HepG2 (cell line): ENCODE measurements around the gene ANKRD11. TPM values are rescaled to one million over a fixed set of nuclear protein-coding genes. Genes with fewer than 3 reads are reported as not detected.

Experiments used
- ETV5 ChIP-seq: IDR thresholded peaks from 2 replicates; pipeline ENCODE4 v1.6.1; 2018; ENCODE audit warnings: missing biosample characterization, missing genetic modification reagents, inconsistent platforms, borderline replicate concordance
- FOXP1 ChIP-seq, 2 experiments: fragments of 450-650 bp in 1 of 2; IDR thresholded peaks; 2 replicates each; pipeline ENCODE4 v1.6.1; 2017 to 2018; ENCODE audit warnings: antibody characterized with exemption in 1 of 2
- KMT2B ChIP-seq: IDR thresholded peaks from 2 replicates; pipeline ENCODE4 v1.6.1; 2016; ENCODE audit warnings: missing genetic modification reagents, missing compliant biosample characterization
- ONECUT2 ChIP-seq: sonication (generic); formaldehyde crosslinking; IDR thresholded peaks from 2 replicates; pipeline ENCODE4 v1.4.0; 2020; ENCODE audit warnings: missing genetic modification reagents
- ZFYVE20 ChIP-seq: sonication (generic); formaldehyde crosslinking; IDR thresholded peaks from 2 replicates; pipeline ENCODE4 v1.8.0; 2023; ENCODE audit warnings: low read depth, mild to moderate bottlenecking, moderate library complexity, missing genetic modification reagents, borderline replicate concordance
- ZNF121 ChIP-seq: sonication (generic); formaldehyde crosslinking; IDR thresholded peaks from 2 replicates; pipeline ENCODE4 v1.5.0; 2020; ENCODE audit warnings: mild to moderate bottlenecking, missing genetic modification reagents
- ZNF605 ChIP-seq: sonication (generic); formaldehyde crosslinking; IDR thresholded peaks from 2 replicates; pipeline ENCODE4 v1.8.0; 2022; ENCODE audit warnings: mild to moderate bottlenecking, missing genetic modification reagents
- polyA plus RNA-seq, 8 experiments: library from polyadenylated mRNA; depleted of rRNA in 3 of 8; stranded (reverse) in 7 of 8; unstranded in 1 of 8; fragments of >200 nt; fragmentation: Illumina TruSeq in 4 of 8; extraction: Trizol in 4 of 8; gene quantifications; 2 replicates each; pipeline versions ENCODE4 v1.2.1 to v1.2.3, GENCODE V29; 2011 to 2016; ENCODE audit warnings: low read depth in 4 of 8, missing spikeins in 1 of 8, mixed read lengths in 1 of 8; ENCODE audit not compliant: insufficient read depth in 1 of 8
- total RNA-seq, 5 experiments: library from RNA; depleted of rRNA; stranded (reverse); fragments of >200 nt; fragmentation: Illumina TruSeq; extraction: Trizol; gene quantifications; 2 replicates each; pipeline ENCODE4 v1.2.3, GENCODE V29; 2016; ENCODE audit warnings: low read depth in 1 of 5
- TF ChIP-seq, protein P1 (sequence below): sonication (generic); formaldehyde crosslinking; IDR thresholded peaks from 2 replicates; pipeline ENCODE4 v1.5.1; 2020; ENCODE audit warnings: mild to moderate bottlenecking, missing genetic modification reagents
- TF ChIP-seq, protein P2 (sequence below): sonication (generic); formaldehyde crosslinking; conservative IDR thresholded peaks from 2 replicates; pipeline ENCODE4 v1.8.1; 2023; ENCODE audit warnings: missing genetic modification reagents
- TF ChIP-seq, protein P3 (sequence below): sonication (generic); formaldehyde crosslinking; conservative IDR thresholded peaks from 2 replicates; pipeline ENCODE4 v1.4.0; 2020; ENCODE audit warnings: missing genetic modification reagents
- TF ChIP-seq, protein P4 (sequence below): sonication (generic); formaldehyde crosslinking; IDR thresholded peaks from 2 replicates; pipeline ENCODE4 v1.5.0; 2020; ENCODE audit warnings: mild to moderate bottlenecking, missing genetic modification reagents, moderate library complexity

Gene ANKRD11
- total and polyA plus RNA-seq, 2 of the 13 experiments (the other 11 are each of a cell fraction or from before 2014, with no cell fraction given), result 21.4 to 38.4 TPM

DNA sequence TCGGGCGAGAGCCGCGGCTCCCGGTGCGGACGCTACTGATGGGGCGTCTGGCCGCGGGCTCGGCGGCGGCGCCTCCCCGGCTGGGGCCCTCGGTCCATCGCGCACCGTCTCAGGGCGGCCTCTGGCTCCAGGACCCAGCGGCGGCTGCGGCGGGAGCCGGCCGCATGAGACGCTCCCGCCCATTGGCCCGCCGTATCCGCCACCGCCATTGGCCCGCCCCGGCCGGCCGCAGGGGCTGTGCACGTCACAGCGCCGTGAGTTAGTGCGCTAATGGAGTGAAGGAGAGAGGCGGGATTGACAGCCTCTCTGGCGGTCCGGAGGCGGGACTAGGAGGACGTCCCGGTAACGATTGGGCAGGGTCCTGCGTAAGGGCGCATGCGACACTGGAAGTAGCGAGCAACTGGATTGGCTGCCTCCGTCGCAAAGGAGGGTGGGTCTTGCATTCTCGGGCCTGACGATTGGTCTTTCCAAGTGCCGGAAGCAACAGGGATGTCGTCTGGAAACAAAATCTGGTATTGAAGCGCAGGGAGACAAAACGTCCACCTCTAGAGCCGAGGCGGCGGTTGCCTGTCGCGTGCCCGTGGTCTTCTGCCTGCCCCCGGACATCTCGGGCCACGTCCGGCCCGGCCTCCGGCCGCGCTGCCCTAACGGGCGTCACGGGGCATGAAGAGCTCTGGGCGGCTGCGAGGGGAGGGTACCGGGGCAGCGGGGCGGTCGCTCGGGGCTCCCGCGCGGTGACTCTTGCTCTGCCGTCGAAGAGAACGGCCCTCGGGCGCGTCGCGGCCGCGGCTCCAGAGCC, at the start of gene ANKRD11 (continued):
- TF ChIP-seq, protein P1, sequence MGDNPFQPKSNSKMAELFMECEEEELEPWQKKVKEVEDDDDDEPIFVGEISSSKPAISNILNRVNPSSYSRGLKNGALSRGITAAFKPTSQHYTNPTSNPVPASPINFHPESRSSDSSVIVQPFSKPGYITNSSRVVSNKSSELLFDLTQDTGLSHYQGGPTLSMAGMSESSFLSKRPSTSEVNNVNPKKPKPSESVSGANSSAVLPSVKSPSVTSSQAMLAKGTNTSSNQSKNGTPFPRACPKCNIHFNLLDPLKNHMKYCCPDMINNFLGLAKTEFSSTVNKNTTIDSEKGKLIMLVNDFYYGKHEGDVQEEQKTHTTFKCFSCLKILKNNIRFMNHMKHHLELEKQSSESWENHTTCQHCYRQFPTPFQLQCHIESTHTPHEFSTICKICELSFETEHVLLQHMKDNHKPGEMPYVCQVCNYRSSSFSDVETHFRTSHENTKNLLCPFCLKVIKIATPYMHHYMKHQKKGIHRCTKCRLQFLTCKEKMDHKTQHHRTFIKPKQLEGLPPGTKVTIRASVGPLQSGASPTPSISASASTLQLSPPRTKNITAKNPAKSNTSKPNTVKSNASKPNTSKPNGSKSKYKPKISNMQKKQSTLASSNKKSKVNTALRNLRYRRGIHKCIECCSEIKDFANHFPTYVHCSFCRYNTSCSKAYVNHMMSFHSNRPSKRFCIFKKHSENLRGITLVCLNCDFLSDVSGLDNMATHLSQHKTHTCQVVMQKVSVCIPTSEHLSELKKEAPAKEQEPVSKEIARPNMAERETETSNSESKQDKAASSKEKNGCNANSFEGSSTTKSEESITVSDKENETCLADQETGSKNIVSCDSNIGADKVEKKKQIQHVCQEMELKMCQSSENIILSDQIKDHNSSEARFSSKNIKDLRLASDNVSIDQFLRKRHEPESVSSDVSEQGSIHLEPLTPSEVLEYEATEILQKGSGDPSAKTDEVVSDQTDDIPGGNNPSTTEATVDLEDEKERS, result peak; percentile 45; the same call in 1 of the 2 replicates
- 0 out of 2 replicates have a peak, but pooled peaks have one; percentile 12 for TF ChIP-seq ETV5 (CRISPR knock-in tag)
- 0 out of 2 replicates have a peak, but pooled peaks have one; percentile 45 for TF ChIP-seq ONECUT2 (CRISPR knock-in tag)
- no peak for TF ChIP-seq ZNF121
- TF ChIP-seq, protein P2, sequence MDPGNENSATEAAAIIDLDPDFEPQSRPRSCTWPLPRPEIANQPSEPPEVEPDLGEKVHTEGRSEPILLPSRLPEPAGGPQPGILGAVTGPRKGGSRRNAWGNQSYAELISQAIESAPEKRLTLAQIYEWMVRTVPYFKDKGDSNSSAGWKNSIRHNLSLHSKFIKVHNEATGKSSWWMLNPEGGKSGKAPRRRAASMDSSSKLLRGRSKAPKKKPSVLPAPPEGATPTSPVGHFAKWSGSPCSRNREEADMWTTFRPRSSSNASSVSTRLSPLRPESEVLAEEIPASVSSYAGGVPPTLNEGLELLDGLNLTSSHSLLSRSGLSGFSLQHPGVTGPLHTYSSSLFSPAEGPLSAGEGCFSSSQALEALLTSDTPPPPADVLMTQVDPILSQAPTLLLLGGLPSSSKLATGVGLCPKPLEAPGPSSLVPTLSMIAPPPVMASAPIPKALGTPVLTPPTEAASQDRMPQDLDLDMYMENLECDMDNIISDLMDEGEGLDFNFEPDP (CRISPR knock-in tag), result no peak
- no peak for TF ChIP-seq FOXP1 (IDR thresholded peaks at IDR 0.05)
- TF ChIP-seq FOXP1 (CRISPR knock-in tag; IDR thresholded peaks at IDR 0.05), result no peak
- TF ChIP-seq ZNF605, result no peak
- TF ChIP-seq, protein P3, sequence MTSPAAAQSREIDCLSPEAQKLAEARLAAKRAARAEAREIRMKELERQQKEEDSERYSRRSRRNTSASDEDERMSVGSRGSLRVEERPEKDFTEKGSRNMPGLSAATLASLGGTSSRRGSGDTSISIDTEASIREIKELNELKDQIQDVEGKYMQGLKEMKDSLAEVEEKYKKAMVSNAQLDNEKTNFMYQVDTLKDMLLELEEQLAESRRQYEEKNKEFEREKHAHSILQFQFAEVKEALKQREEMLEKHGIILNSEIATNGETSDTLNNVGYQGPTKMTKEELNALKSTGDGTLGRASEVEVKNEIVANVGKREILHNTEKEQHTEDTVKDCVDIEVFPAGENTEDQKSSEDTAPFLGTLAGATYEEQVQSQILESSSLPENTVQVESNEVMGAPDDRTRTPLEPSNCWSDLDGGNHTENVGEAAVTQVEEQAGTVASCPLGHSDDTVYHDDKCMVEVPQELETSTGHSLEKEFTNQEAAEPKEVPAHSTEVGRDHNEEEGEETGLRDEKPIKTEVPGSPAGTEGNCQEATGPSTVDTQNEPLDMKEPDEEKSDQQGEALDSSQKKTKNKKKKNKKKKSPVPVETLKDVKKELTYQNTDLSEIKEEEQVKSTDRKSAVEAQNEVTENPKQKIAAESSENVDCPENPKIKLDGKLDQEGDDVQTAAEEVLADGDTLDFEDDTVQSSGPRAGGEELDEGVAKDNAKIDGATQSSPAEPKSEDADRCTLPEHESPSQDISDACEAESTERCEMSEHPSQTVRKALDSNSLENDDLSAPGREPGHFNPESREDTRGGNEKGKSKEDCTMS (CRISPR knock-in tag), result no peak
- peak; percentile 76; the same call in 1 of the 2 replicates for TF ChIP-seq KMT2B (CRISPR knock-in tag)
- TF ChIP-seq, protein P4, sequence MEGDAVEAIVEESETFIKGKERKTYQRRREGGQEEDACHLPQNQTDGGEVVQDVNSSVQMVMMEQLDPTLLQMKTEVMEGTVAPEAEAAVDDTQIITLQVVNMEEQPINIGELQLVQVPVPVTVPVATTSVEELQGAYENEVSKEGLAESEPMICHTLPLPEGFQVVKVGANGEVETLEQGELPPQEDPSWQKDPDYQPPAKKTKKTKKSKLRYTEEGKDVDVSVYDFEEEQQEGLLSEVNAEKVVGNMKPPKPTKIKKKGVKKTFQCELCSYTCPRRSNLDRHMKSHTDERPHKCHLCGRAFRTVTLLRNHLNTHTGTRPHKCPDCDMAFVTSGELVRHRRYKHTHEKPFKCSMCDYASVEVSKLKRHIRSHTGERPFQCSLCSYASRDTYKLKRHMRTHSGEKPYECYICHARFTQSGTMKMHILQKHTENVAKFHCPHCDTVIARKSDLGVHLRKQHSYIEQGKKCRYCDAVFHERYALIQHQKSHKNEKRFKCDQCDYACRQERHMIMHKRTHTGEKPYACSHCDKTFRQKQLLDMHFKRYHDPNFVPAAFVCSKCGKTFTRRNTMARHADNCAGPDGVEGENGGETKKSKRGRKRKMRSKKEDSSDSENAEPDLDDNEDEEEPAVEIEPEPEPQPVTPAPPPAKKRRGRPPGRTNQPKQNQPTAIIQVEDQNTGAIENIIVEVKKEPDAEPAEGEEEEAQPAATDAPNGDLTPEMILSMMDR, result no peak; the same call in 1 of the 2 replicates
- TF ChIP-seq ZFYVE20 (CRISPR knock-in tag), result 0 out of 2 replicates have a peak, but pooled peaks have one; percentile 32
